A673 (cell line): Measurements from ENCODE around the gene TCP11.

Source experiments
- EZH2 ChIP-seq: fragments of 200-600 bp; sonication (generic); IDR thresholded peaks from 2 replicates; pipeline ENCODE4 v1.6.1; 2017; ENCODE audit warnings: borderline replicate concordance, low read depth, mild to moderate bottlenecking, mixed read lengths, antibody characterized with exemption, low read length; ENCODE audit not compliant: poor library complexity, severe bottlenecking
- TF ChIP-seq, protein P1 (sequence below): fragments of 300-800, 200-600 bp; sonication (generic); conservative IDR thresholded peaks from 2 replicates; pipeline ENCODE4 v1.5.1; 2017; ENCODE audit warnings: low read depth, mild to moderate bottlenecking, antibody characterized with exemption, low read length, moderate library complexity, mixed read lengths

DNA sequence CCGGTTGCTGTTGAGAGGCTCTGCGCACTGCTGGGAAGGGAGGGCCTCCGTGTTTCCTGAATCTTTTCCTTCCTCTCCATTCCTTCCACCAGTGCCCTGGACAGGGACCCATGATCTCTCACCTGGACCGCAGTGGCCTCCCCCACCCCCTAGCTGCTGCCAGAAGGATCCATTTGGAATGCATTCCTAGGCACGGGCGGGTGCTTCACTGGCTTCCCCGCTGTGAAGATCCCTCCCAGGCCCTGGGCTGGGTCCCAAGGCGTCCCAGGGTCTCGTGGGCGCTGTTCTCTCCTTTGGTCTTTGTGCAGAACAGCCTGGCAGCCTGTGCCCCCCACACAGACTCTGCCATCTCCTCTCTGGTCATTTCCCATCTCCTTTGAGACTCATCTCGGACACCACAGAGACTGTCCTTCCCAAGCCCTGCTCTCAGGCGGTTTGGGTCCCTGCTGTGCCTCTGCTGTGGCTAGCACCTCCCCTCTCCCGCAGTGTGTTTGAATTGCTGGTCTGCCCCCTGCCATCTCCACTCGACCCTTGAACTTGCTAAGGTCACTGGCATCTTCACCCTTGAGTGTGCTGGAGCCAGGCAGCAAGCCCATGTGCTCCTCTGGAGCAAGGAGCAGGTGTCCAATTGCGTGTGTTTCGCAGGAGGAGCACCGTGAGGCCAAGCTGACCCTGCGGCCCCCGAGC is 59.0 kb downstream of the TCP11 start:
- TF ChIP-seq, protein P1, sequence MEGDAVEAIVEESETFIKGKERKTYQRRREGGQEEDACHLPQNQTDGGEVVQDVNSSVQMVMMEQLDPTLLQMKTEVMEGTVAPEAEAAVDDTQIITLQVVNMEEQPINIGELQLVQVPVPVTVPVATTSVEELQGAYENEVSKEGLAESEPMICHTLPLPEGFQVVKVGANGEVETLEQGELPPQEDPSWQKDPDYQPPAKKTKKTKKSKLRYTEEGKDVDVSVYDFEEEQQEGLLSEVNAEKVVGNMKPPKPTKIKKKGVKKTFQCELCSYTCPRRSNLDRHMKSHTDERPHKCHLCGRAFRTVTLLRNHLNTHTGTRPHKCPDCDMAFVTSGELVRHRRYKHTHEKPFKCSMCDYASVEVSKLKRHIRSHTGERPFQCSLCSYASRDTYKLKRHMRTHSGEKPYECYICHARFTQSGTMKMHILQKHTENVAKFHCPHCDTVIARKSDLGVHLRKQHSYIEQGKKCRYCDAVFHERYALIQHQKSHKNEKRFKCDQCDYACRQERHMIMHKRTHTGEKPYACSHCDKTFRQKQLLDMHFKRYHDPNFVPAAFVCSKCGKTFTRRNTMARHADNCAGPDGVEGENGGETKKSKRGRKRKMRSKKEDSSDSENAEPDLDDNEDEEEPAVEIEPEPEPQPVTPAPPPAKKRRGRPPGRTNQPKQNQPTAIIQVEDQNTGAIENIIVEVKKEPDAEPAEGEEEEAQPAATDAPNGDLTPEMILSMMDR, result no peak
- no peak for TF ChIP-seq EZH2
